Measurements from ENCODE around the gene GPR161. TPM values are rescaled to one million over a fixed set of nuclear protein-coding genes. Genes with fewer than 3 reads are reported as not detected.

Gene GPR161
- total RNA-seq, 1 donor from 2014 or later, result 0.04 TPM

DNA sequence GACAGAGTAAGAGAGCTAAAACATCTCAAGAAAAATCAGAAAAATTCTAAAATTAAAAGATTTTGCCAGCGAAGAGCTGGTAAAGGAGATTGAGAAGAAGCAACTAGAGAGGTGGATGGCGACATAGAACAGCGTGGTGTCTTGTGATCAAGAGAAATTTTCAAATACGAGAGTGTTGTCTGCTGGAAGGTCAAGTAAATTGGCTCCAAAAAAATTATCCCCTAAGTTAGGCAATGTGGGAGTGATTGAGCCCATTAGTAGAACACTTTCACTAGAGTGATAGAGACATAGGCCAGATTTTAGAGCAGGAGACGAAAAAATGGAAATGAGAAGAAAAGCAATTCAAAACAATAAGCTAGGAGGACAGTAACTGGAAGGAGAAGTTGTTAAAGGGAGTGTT, 105.5 kb downstream of the GPR161 start:
- H3K9me3 Mint-ChIP-seq, result no peaks in the 10 kb centered on the region
- CTCF ChIA-PET, result no interaction called here
- ATAC-seq (ENCODE audit: low read depth) (no peak), DNase-seq (no peak)
- H3K4me1 Mint-ChIP-seq, result no peaks in the 10 kb centered on the region
- TF ChIP-seq, protein P1, sequence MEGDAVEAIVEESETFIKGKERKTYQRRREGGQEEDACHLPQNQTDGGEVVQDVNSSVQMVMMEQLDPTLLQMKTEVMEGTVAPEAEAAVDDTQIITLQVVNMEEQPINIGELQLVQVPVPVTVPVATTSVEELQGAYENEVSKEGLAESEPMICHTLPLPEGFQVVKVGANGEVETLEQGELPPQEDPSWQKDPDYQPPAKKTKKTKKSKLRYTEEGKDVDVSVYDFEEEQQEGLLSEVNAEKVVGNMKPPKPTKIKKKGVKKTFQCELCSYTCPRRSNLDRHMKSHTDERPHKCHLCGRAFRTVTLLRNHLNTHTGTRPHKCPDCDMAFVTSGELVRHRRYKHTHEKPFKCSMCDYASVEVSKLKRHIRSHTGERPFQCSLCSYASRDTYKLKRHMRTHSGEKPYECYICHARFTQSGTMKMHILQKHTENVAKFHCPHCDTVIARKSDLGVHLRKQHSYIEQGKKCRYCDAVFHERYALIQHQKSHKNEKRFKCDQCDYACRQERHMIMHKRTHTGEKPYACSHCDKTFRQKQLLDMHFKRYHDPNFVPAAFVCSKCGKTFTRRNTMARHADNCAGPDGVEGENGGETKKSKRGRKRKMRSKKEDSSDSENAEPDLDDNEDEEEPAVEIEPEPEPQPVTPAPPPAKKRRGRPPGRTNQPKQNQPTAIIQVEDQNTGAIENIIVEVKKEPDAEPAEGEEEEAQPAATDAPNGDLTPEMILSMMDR (IDR thresholded peaks at IDR 0.05), result no peak
- peaks cover 7% of the 10 kb centered on the region for H3K36me3 Mint-ChIP-seq (ENCODE audit: low read depth)
- POLR2A ChIA-PET, result no interaction called here
- no peak overlapping the region for H3K27ac Mint-ChIP-seq
- H3K27me3 Mint-ChIP-seq, result no peaks in the 10 kb centered on the region
- H3K4me3 Mint-ChIP-seq, result no peak overlapping the region
- intact Hi-C loops (cut with micrococcal nuclease), result no loop called here

Other genes with a start within 250 kb of the GPR161 start
- 0.20 and 0.24 TPM in 2 replicates for gene ADCY10, start 222.8 kb downstream of the GPR161 start, total RNA-seq
- 23.1 and 32.9 TPM in 2 replicates for gene DCAF6, start 200.2 kb downstream of the GPR161 start, total RNA-seq
- gene MPC2, start 199.9 kb downstream of the GPR161 start, total RNA-seq, result 27.5 and 28.6 TPM in 2 replicates
- 25.5 and 29.8 TPM in 2 replicates for gene TIPRL, start 42.0 kb upstream of the GPR161 start, total RNA-seq
- 62.7 and 63.4 TPM in 2 replicates for gene SFT2D2, start 89.1 kb upstream of the GPR161 start, total RNA-seq
- gene TBX19, start 143.9 kb upstream of the GPR161 start, total RNA-seq, result 2.7 and 4.7 TPM in 2 replicates